Osteocyte (in vitro differentiated cells): ENCODE data around the gene COL2A1. TPM values are rescaled to one million over a fixed set of nuclear protein-coding genes. Genes with fewer than 3 reads are reported as not detected.

ENCODE experiments used
- DNase-seq: peaks from one replicate; pipeline ENCODE4 v3.0.0; 2021; ENCODE audit warnings: mixed read lengths; ENCODE audit not compliant: unreplicated experiment; ENCODE audit errors: extremely low spot score
- H3K27ac Mint-ChIP-seq: one replicate; pipeline ENCODE4 v1.8.0; 2021; ENCODE audit warnings: mild to moderate bottlenecking, mixed read lengths; ENCODE audit not compliant: unreplicated experiment
- H3K27me3 Mint-ChIP-seq: one replicate; pipeline ENCODE4 v1.8.0; 2021; ENCODE audit warnings: mixed read lengths; ENCODE audit not compliant: unreplicated experiment
- H3K36me3 Mint-ChIP-seq: one replicate; pipeline ENCODE4 v1.8.0; 2021; ENCODE audit warnings: mixed read lengths; ENCODE audit not compliant: unreplicated experiment
- H3K4me1 Mint-ChIP-seq: one replicate; pipeline ENCODE4 v1.8.0; 2021; ENCODE audit warnings: mixed read lengths; ENCODE audit not compliant: unreplicated experiment
- H3K4me3 Mint-ChIP-seq: one replicate; pipeline ENCODE4 v1.8.0; 2021; ENCODE audit warnings: mild to moderate bottlenecking, moderate library complexity, mixed read lengths; ENCODE audit not compliant: unreplicated experiment
- H3K9me3 Mint-ChIP-seq: one replicate; pipeline ENCODE4 v1.8.0; 2021; ENCODE audit warnings: mixed read lengths; ENCODE audit not compliant: unreplicated experiment
- CTCF ChIP-seq: fragments of 200-600 bp; sonication (generic); IDR thresholded peaks from 2 replicates; pipeline ENCODE4 v1.5.0; 2021; ENCODE audit warnings: antibody characterized with exemption, mild to moderate bottlenecking, moderate library complexity
- total RNA-seq: library from RNA; stranded (reverse); gene quantifications from 2 replicates; pipeline ENCODE4 v1.2.1, GENCODE V29; 2021

COL2A1 gene
- total RNA-seq, 1 donor from 2014 or later = 0.70 TPM

- peaks cover 72% of the 10 kb centered on the region for H3K27me3 Mint-ChIP-seq
- no peak overlapping the region for H3K27ac Mint-ChIP-seq
- DNase-seq = no peak
- no peaks in the 10 kb centered on the region for H3K36me3 Mint-ChIP-seq
- no peaks in the 10 kb centered on the region for H3K4me1 Mint-ChIP-seq
- TF ChIP-seq CTCF = no peak
- no peak overlapping the region for H3K4me3 Mint-ChIP-seq
- H3K9me3 Mint-ChIP-seq = no peaks in the 10 kb centered on the region
Measured at GRCh38 chr12:48016373-48017020, 12.2 kb upstream of the COL2A1 start.

- DNase-seq = no peak
- Mint-ChIP-seq H3K4me3 (no peak overlapping the region), H3K27ac (no peak overlapping the region), H3K4me1 (no peaks in the 10 kb centered on the region), H3K27me3 (peaks cover 73% of the 10 kb centered on the region), H3K9me3 (no peaks in the 10 kb centered on the region), H3K36me3 (no peaks in the 10 kb centered on the region)
- no peak for TF ChIP-seq CTCF
Measured at GRCh38 chr12:48015954-48016353, 11.7 kb upstream of the COL2A1 start.

- Mint-ChIP-seq H3K4me3 (no peak overlapping the region), H3K27ac (no peak overlapping the region), H3K27me3 (peaks cover 74% of the 10 kb centered on the region), H3K9me3 (no peaks in the 10 kb centered on the region), H3K36me3 (no peaks in the 10 kb centered on the region), H3K4me1 (no peaks in the 10 kb centered on the region)
- DNase-seq = no peak
- no peak for TF ChIP-seq CTCF
Measured at GRCh38 chr12:48015129-48015528, 10.9 kb upstream of the COL2A1 start.

- Mint-ChIP-seq H3K4me3 (no peak overlapping the region), H3K27me3 (peaks cover 77% of the 10 kb centered on the region), H3K27ac (no peak overlapping the region), H3K36me3 (peaks cover 1% of the 10 kb centered on the region), H3K4me1 (no peaks in the 10 kb centered on the region), H3K9me3 (no peaks in the 10 kb centered on the region)
- DNase-seq = no peak
- no peak for TF ChIP-seq CTCF
Measured at GRCh38 chr12:48013287-48013686, 9.0 kb upstream of the COL2A1 start.

GRCh38 chr12:48012070-48012469 is 7.8 kb upstream of the COL2A1 start:
- peaks cover 79% of the 10 kb centered on the region for H3K27me3 Mint-ChIP-seq

More at GRCh38 chr12:48012070-48012469, 7.8 kb upstream of the COL2A1 start:
- no peak overlapping the region for H3K4me3 Mint-ChIP-seq
- H3K9me3 Mint-ChIP-seq = no peaks in the 10 kb centered on the region
- no peak overlapping the region for H3K27ac Mint-ChIP-seq
- H3K36me3 Mint-ChIP-seq = peaks cover 1% of the 10 kb centered on the region
- DNase-seq = no peak
- H3K4me1 Mint-ChIP-seq = no peaks in the 10 kb centered on the region
- no peak for TF ChIP-seq CTCF
